T follicular helper cell (primary cell): ENCODE results near the gene FECH.

Experiments used
- DNase-seq: peaks from one replicate; pipeline ENCODE4 v3.0.0-alpha.2; 2020; ENCODE audit warnings: low read depth

The FECH gene

GRCh38 chr18:57581301-57581934 is 5.1 kb downstream of the FECH start:
- no peak for DNase-seq

- no peak for DNase-seq
These were observed 6.6 kb downstream of the FECH start for GRCh38 chr18:57579934-57580333.

GRCh38 chr18:57576316-57576715 is 10.2 kb downstream of the FECH start:
- DNase-seq, result no peak

- DNase-seq, result no peak
These were observed 11.0 kb downstream of the FECH start for GRCh38 chr18:57575542-57575941.

GRCh38 chr18:57574866-57575265 is 11.6 kb downstream of the FECH start:
- no peak for DNase-seq

- no peak for DNase-seq
These were observed 16.3 kb downstream of the FECH start for GRCh38 chr18:57570162-57570561.

- no peak for DNase-seq
These were observed 17.4 kb downstream of the FECH start for GRCh38 chr18:57569133-57569532.

GRCh38 chr18:57561728-57562423 is 24.6 kb downstream of the FECH start:
- DNase-seq, result peak; percentile 4

- DNase-seq, result no peak
These were observed 25.2 kb downstream of the FECH start for GRCh38 chr18:57561261-57561660.

- no peak for DNase-seq
These were observed 27.2 kb downstream of the FECH start for GRCh38 chr18:57559314-57559713.

- no peak for DNase-seq
These were observed 31.4 kb downstream of the FECH start for GRCh38 chr18:57555134-57555533.

- DNase-seq, result no peak
These were observed 36.0 kb downstream of the FECH start for GRCh38 chr18:57550510-57550909.

GRCh38 chr18:57547260-57547659 is 39.2 kb downstream of the FECH start:
- DNase-seq, result no peak

GRCh38 chr18:57544936-57545660 is 41.4 kb downstream of the FECH start:
- no peak for DNase-seq

- DNase-seq, result no peak
These were observed 42.9 kb downstream of the FECH start for GRCh38 chr18:57543560-57543959.

GRCh38 chr18:57542812-57543427 is 43.6 kb downstream of the FECH start:
- DNase-seq, result no peak

GRCh38 chr18:57542126-57542525 is 44.4 kb downstream of the FECH start:
- no peak for DNase-seq

- no peak for DNase-seq
These were observed 46.8 kb downstream of the FECH start for GRCh38 chr18:57539702-57540101.

GRCh38 chr18:57538614-57539013 is 47.9 kb downstream of the FECH start:
- DNase-seq, result no peak

- no peak for DNase-seq
These were observed 52.0 kb downstream of the FECH start for GRCh38 chr18:57534511-57534909.

- no peak for DNase-seq
These were observed 52.5 kb downstream of the FECH start for GRCh38 chr18:57533868-57534510.
